ENCODE data around the gene CCNI.
"Not testable (repeated sequence)": the region's sequence is repeated elsewhere in the genome, so short reads cannot be mapped to it uniquely, and the experiment has no call there.

CCNI gene

GRCh38 chr4:77095101-77095821 is 19.5 kb upstream of the CCNI start:
- DNase-seq (ENCODE audit: low read depth), result peak; percentile 63
- TF ChIP-seq CTCF (IDR thresholded peaks at IDR 0.05; ENCODE audit: control insufficient read depth, extremely low read depth, insufficient read depth), result peak; percentile 88
- H3K4me3 ChIP-seq (ENCODE audit: low read depth, low read length), result no peak overlapping the region

GRCh38 chr4:77094496-77094895 is 18.7 kb upstream of the CCNI start:
- no peak for TF ChIP-seq CTCF (IDR thresholded peaks at IDR 0.05; ENCODE audit: control insufficient read depth, extremely low read depth, insufficient read depth)
- DNase-seq (ENCODE audit: low read depth), result no peak

GRCh38 chr4:77093401-77093800 is 17.6 kb upstream of the CCNI start:
- H3K4me3 ChIP-seq (ENCODE audit: low read depth, low read length), result no peak overlapping the region
- no peak for TF ChIP-seq CTCF (IDR thresholded peaks at IDR 0.05; ENCODE audit: control insufficient read depth, extremely low read depth, insufficient read depth)
- DNase-seq (ENCODE audit: low read depth), result no peak

More at GRCh38 chr4:77094496-77094895, 18.7 kb upstream of the CCNI start:
- no peak overlapping the region for H3K4me3 ChIP-seq (ENCODE audit: low read depth, low read length)

- TF ChIP-seq CTCF (IDR thresholded peaks at IDR 0.05; ENCODE audit: control insufficient read depth, extremely low read depth, insufficient read depth), result no peak
- no peak for DNase-seq (ENCODE audit: low read depth)
- no peak overlapping the region for H3K4me3 ChIP-seq (ENCODE audit: low read depth, low read length)
Observed at GRCh38 chr4:77092975-77093374, 17.2 kb upstream of the CCNI start.

GRCh38 chr4:77089866-77090265 is 14.1 kb upstream of the CCNI start:
- H3K4me3 ChIP-seq (ENCODE audit: low read depth, low read length), result no peak overlapping the region
- TF ChIP-seq CTCF (IDR thresholded peaks at IDR 0.05; ENCODE audit: control insufficient read depth, extremely low read depth, insufficient read depth), result no peak
- no peak for DNase-seq (ENCODE audit: low read depth)

GRCh38 chr4:77087027-77087426 is 11.2 kb upstream of the CCNI start:
- H3K4me3 ChIP-seq (ENCODE audit: low read depth, low read length); DNase-seq (ENCODE audit: low read depth): not testable (repeated sequence)

GRCh38 chr4:77084019-77084639 is 8.3 kb upstream of the CCNI start:
- no peak for DNase-seq (ENCODE audit: low read depth)
- no peak for TF ChIP-seq CTCF (IDR thresholded peaks at IDR 0.05; ENCODE audit: control insufficient read depth, extremely low read depth, insufficient read depth)
- no peak overlapping the region for H3K4me3 ChIP-seq (ENCODE audit: low read depth, low read length)

Measured in LNCaP clone FGC (cell line).